ENCODE results near the gene ZMYND19.

The ZMYND19 gene

DNA sequence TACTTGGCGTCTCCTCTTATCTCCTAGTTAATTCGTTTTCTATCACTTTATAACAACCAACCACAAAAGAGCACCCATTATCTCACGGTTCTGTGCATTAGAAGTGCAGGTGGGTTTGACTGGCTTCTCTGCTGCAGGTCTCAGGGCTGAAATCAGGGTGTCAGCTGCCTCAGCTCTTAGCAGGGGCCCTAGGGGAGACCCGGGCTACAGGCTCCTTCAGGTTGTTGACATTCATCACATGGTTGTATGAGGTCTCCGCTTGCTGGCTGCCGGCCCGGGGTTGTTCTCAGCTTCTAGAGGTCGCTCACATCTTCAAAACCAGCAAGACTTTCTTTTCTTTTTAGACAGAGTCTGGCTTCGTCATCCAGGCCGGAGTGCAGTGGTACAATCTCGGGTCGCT, 2.9 kb upstream of the ZMYND19 start:
- no peak overlapping the region for H3K4me3 ChIP-seq (replicated peaks; ENCODE audit: low read depth, low read length)
- no peak for TF ChIP-seq CTCF (IDR thresholded peaks at IDR 0.05; ENCODE audit: low read length, missing control alignments)
- no peak for DNase-seq (ENCODE audit: low read depth)

DNA sequence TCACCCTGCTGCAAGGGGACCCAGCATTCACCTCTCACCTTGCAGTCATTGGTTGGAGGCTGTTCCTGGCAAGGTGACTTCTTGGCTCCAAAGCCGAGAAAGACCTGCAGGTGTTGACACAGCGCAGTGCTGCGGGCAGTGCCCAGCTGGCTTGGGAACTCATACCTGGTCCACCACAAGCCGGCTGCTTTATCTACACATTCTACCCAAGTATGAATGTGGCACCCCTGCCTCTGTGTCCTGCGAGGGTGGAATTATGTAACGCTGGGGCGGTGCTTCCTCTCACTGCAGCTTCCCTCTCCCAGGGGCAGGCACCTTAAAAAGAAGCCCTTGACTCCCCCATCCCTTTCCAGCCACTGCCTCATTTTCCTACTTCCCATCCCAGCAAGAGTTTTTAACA, 2.5 kb upstream of the ZMYND19 start:
- no peak overlapping the region for H3K4me3 ChIP-seq (replicated peaks; ENCODE audit: low read depth, low read length)
- no peak for DNase-seq (ENCODE audit: low read depth)
- TF ChIP-seq CTCF (IDR thresholded peaks at IDR 0.05; ENCODE audit: low read length, missing control alignments): no peak

- no peak for TF ChIP-seq CTCF (IDR thresholded peaks at IDR 0.05; ENCODE audit: low read length, missing control alignments)
- DNase-seq (ENCODE audit: low read depth): no peak
- peak overlapping the region; percentile 61 for H3K4me3 ChIP-seq (replicated peaks; ENCODE audit: low read depth, low read length)
Measured at GRCh38 chr9:137590123-137590468, 216 bp downstream of the ZMYND19 start.

GRCh38 chr9:137589441-137590122, 730 bp downstream of the ZMYND19 start:
- DNase-seq (ENCODE audit: low read depth): peak; percentile 20
- H3K4me3 ChIP-seq (replicated peaks; ENCODE audit: low read depth, low read length): peak overlapping the region; percentile 61
- no peak for TF ChIP-seq CTCF (IDR thresholded peaks at IDR 0.05; ENCODE audit: low read length, missing control alignments)

- no peak for TF ChIP-seq CTCF (IDR thresholded peaks at IDR 0.05; ENCODE audit: low read length, missing control alignments)
- no peak for DNase-seq (ENCODE audit: low read depth)
- H3K4me3 ChIP-seq (replicated peaks; ENCODE audit: low read depth, low read length): peak overlapping the region; percentile 61
Measured at GRCh38 chr9:137588891-137589290, 1.4 kb downstream of the ZMYND19 start.

- no peak for TF ChIP-seq CTCF (IDR thresholded peaks at IDR 0.05; ENCODE audit: low read length, missing control alignments)
- H3K4me3 ChIP-seq (replicated peaks; ENCODE audit: low read depth, low read length): no peak overlapping the region
- no peak for DNase-seq (ENCODE audit: low read depth)
Measured at GRCh38 chr9:137588311-137588710, 2.0 kb downstream of the ZMYND19 start.

DNA sequence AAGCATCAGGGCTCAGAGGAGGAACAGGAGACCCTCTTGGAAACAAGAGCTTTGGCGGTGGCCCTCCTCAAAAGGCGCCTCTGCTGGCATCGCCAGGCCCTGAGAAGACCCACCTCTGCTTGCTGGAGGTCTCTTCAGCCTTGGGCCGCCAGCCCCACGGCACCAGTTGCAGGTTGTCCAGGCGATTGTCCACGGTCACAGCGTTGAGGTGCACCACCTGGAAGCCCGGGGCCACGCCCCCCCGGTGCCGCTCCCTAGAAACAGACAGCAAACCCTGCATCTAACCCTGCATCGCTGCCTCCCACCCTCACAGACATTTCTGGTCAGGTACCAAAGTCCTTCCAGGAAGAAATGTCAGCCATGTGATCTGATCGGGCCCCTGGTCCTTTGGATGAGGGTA, 3.5 kb downstream of the ZMYND19 start:
- DNase-seq (ENCODE audit: low read depth): no peak
- no peak overlapping the region for H3K4me3 ChIP-seq (replicated peaks; ENCODE audit: low read depth, low read length)
- TF ChIP-seq CTCF (IDR thresholded peaks at IDR 0.05; ENCODE audit: low read length, missing control alignments): no peak

Data from fibroblast of pulmonary artery (primary cell).